AG09319 (cell line): ENCODE data around the gene SPRED2.

Experiments used
- DNase-seq: peaks from one replicate; pipeline ENCODE4 v3.0.0-alpha.2; 2010; ENCODE audit warnings: low read depth; ENCODE audit errors: extremely low read depth
- CTCF ChIP-seq: IDR thresholded peaks from 2 replicates; pipeline ENCODE4 v1.5.1; 2011; ENCODE audit warnings: low read depth, mild to moderate bottlenecking, inconsistent platforms, low read length, moderate library complexity

SPRED2 gene

GRCh38 chr2:65402780-65403528 is 29.4 kb downstream of the SPRED2 start:
- DNase-seq: peak; percentile 62
- no peak for TF ChIP-seq CTCF

- no peak for TF ChIP-seq CTCF
- no peak for DNase-seq
These were observed 30.1 kb downstream of the SPRED2 start for GRCh38 chr2:65402323-65402722.

- TF ChIP-seq CTCF: no peak
- DNase-seq: no peak
These were observed 35.3 kb downstream of the SPRED2 start for GRCh38 chr2:65397122-65397521.

- DNase-seq: no peak
- no peak for TF ChIP-seq CTCF
These were observed 35.9 kb downstream of the SPRED2 start for GRCh38 chr2:65396348-65397026.

GRCh38 chr2:65395621-65396347 is 36.6 kb downstream of the SPRED2 start:
- TF ChIP-seq CTCF: no peak
- DNase-seq: no peak

GRCh38 chr2:65393743-65394422 is 38.5 kb downstream of the SPRED2 start:
- no peak for DNase-seq
- TF ChIP-seq CTCF: no peak
